GM21367 (cell line): ENCODE results near the gene CDH26.

Experiments
- ATAC-seq: cut with Tn5 transposase; IDR thresholded peaks from one replicate; pipeline ENCODE4 v1.9.1; 2021; ENCODE audit not compliant: unreplicated experiment

Gene CDH26

GRCh38 chr20:60010689-60011458, 52.7 kb downstream of the CDH26 start:
- ATAC-seq, result no peak

GRCh38 chr20:60011512-60012507, 53.6 kb downstream of the CDH26 start:
- ATAC-seq, result no peak

- ATAC-seq, result no peak
These were observed 55.3 kb downstream of the CDH26 start for GRCh38 chr20:60013296-60014139.

GRCh38 chr20:60016406-60016805, 58.2 kb downstream of the CDH26 start:
- no peak for ATAC-seq

GRCh38 chr20:60020251-60020650, 62.0 kb downstream of the CDH26 start:
- no peak for ATAC-seq

- no peak for ATAC-seq
These were observed 62.9 kb downstream of the CDH26 start for GRCh38 chr20:60021104-60021503.

GRCh38 chr20:60022849-60023248, 64.6 kb downstream of the CDH26 start:
- no peak for ATAC-seq

GRCh38 chr20:60024245-60024644, 66.0 kb downstream of the CDH26 start:
- ATAC-seq, result no peak

- no peak for ATAC-seq
These were observed 66.6 kb downstream of the CDH26 start for GRCh38 chr20:60024801-60025200.

GRCh38 chr20:60026010-60026409, 67.8 kb downstream of the CDH26 start:
- ATAC-seq, result no peak

- no peak for ATAC-seq
These were observed 72.2 kb downstream of the CDH26 start for GRCh38 chr20:60030471-60030870.

GRCh38 chr20:60031107-60031506, 72.9 kb downstream of the CDH26 start:
- ATAC-seq, result no peak

GRCh38 chr20:60034231-60035110, 76.2 kb downstream of the CDH26 start:
- no peak for ATAC-seq

GRCh38 chr20:60035486-60035885, 77.3 kb downstream of the CDH26 start:
- no peak for ATAC-seq

GRCh38 chr20:60036346-60036745, 78.1 kb downstream of the CDH26 start:
- ATAC-seq, result no peak

GRCh38 chr20:60036746-60037499, 78.7 kb downstream of the CDH26 start:
- ATAC-seq, result no peak

GRCh38 chr20:60038400-60039008, 80.3 kb downstream of the CDH26 start:
- ATAC-seq, result no peak

GRCh38 chr20:60039526-60039925, 81.3 kb downstream of the CDH26 start:
- no peak for ATAC-seq
